GM18511 (cell line): ENCODE data around the gene LLGL2.

Experiments used
- ATAC-seq: cut with Tn5 transposase; IDR thresholded peaks from one replicate; pipeline ENCODE4 v1.9.1; 2021; ENCODE audit warnings: mild to moderate bottlenecking, moderate library complexity; ENCODE audit not compliant: unreplicated experiment

LLGL2 gene

GRCh38 chr17:75611851-75612429 lies 86.4 kb downstream of the LLGL2 start:
- no peak for ATAC-seq

GRCh38 chr17:75612906-75613626 lies 87.6 kb downstream of the LLGL2 start:
- ATAC-seq: no peak

- no peak for ATAC-seq
Observed at GRCh38 chr17:75614006-75614405, 88.5 kb downstream of the LLGL2 start.

- ATAC-seq: no peak
Observed at GRCh38 chr17:75614556-75615270, 89.2 kb downstream of the LLGL2 start.

GRCh38 chr17:75615301-75615700 lies 89.8 kb downstream of the LLGL2 start:
- no peak for ATAC-seq

- ATAC-seq: no peak
Observed at GRCh38 chr17:75616521-75617122, 91.1 kb downstream of the LLGL2 start.

GRCh38 chr17:75617218-75617617 lies 91.7 kb downstream of the LLGL2 start:
- ATAC-seq: no peak

GRCh38 chr17:75617675-75618074 lies 92.2 kb downstream of the LLGL2 start:
- ATAC-seq: no peak

- no peak for ATAC-seq
Observed at GRCh38 chr17:75619506-75620431, 94.3 kb downstream of the LLGL2 start.

GRCh38 chr17:75621489-75621888 lies 96.0 kb downstream of the LLGL2 start:
- ATAC-seq: no peak

GRCh38 chr17:75622076-75622475 lies 96.6 kb downstream of the LLGL2 start:
- ATAC-seq: no peak

GRCh38 chr17:75622771-75623273 lies 97.3 kb downstream of the LLGL2 start:
- ATAC-seq: no peak

- ATAC-seq: no peak
Observed at GRCh38 chr17:75623386-75623785, 97.9 kb downstream of the LLGL2 start.

GRCh38 chr17:75624021-75624420 lies 98.5 kb downstream of the LLGL2 start:
- no peak for ATAC-seq
